IMR-90 (cell line): ENCODE data around the gene PITPNC1. TPM values are rescaled to one million over a fixed set of nuclear protein-coding genes. Genes with fewer than 3 reads are reported as not detected.

Source experiments
- ATAC-seq: fragments of 200-7000 bp; cut with Tn5 transposase; 2 replicates; pipeline ENCODE4 v1.9.1; 2020; ENCODE audit warnings: low read depth, mild to moderate bottlenecking, moderate library complexity
- BruUV-seq: library from RNA; stranded (reverse); fragments of 400-500 nt; replicated peaks from 2 replicates; lab custom pipeline; 2021; lab: Mats Ljungman, UMichigan
- CTCF ChIA-PET: fragments of 300-600 bp; formaldehyde crosslinking; extraction: SDS; loops from one replicate; lab custom pipeline; 2021; ENCODE audit warnings: antibody characterized with exemption; lab: Yijun Ruan, JAX
- POLR2A ChIA-PET: fragments of 300-600 bp; sonication (Branson Sonifier 250); formaldehyde crosslinking; loops from one replicate; lab custom pipeline; 2022; ENCODE audit warnings: antibody characterized with exemption; ENCODE audit not compliant: unreplicated experiment; lab: Charles Lee
- DNase-seq: peaks from one replicate; pipeline ENCODE4 v3.0.0; 2013
- H2AFZ ChIP-seq: replicated peaks from 2 replicates; pipeline ENCODE3; 2013; ENCODE audit warnings: low read length, mild to moderate bottlenecking; ENCODE audit not compliant: poor library complexity
- H2AK5ac ChIP-seq: 2 replicates; pipeline ENCODE4 v1.6.1; 2013; ENCODE audit warnings: low read depth, low read length, inconsistent platforms
- H2AK9ac ChIP-seq: replicated peaks from 2 replicates; pipeline ENCODE3; 2013; ENCODE audit warnings: mild to moderate bottlenecking, low read depth, low read length, moderate library complexity; ENCODE audit not compliant: poor library complexity
- H2BK120ac ChIP-seq: 2 replicates; pipeline ENCODE4 v1.6.1; 2013; ENCODE audit warnings: low read depth, low read length, inconsistent platforms
- H2BK15ac ChIP-seq: 3 replicates; pipeline ENCODE4 v1.6.1; 2013; ENCODE audit warnings: low read depth, low read length, inconsistent platforms
- H2BK20ac ChIP-seq: 2 replicates; pipeline ENCODE4 v1.6.1; 2013; ENCODE audit warnings: low read depth, mild to moderate bottlenecking, inconsistent platforms, low read length, moderate library complexity
- H2BK5ac ChIP-seq: 2 replicates; pipeline ENCODE4 v1.6.1; 2013; ENCODE audit warnings: mild to moderate bottlenecking, low read depth, low read length, inconsistent platforms; ENCODE audit not compliant: poor library complexity, severe bottlenecking
- H3K14ac ChIP-seq: replicated peaks from 2 replicates; pipeline ENCODE4 v1.6.1; 2013; ENCODE audit warnings: low read depth, low read length, inconsistent platforms
- H3K18ac ChIP-seq: 2 replicates; pipeline ENCODE4 v1.6.1; 2013; ENCODE audit warnings: low read depth, low read length, control low read depth
- H3K23ac ChIP-seq: 2 replicates; pipeline ENCODE4 v1.6.1; 2013; ENCODE audit warnings: low read depth, low read length, inconsistent platforms
- H3K27ac ChIP-seq: 2 replicates; pipeline ENCODE4 v1.5.1; 2013; ENCODE audit warnings: mild to moderate bottlenecking, control low read depth, low read length; ENCODE audit not compliant: insufficient read depth
- H3K27me3 ChIP-seq: 2 replicates; pipeline ENCODE4 v1.6.1; 2013; ENCODE audit warnings: low read length; ENCODE audit not compliant: control insufficient read depth, insufficient read depth
- H3K36me3 ChIP-seq: 2 replicates; pipeline ENCODE4 v1.6.1; 2013; ENCODE audit warnings: low read length, mixed read lengths; ENCODE audit not compliant: control insufficient read depth, insufficient read depth
- H3K4ac ChIP-seq: 2 replicates; pipeline ENCODE4 v1.6.1; 2013; ENCODE audit warnings: low read depth, low read length, inconsistent platforms
- H3K4me1 ChIP-seq: 2 replicates; pipeline ENCODE4 v1.6.1; 2013; ENCODE audit warnings: low read length, mixed read lengths; ENCODE audit not compliant: control insufficient read depth, insufficient read depth
- H3K4me2 ChIP-seq: 2 replicates; pipeline ENCODE4 v1.6.1; 2013; ENCODE audit warnings: low read depth, mild to moderate bottlenecking, control low read depth, low read length, moderate library complexity
- H3K4me3 ChIP-seq: 2 replicates; pipeline ENCODE4 v1.5.1; 2013; ENCODE audit warnings: low read depth, mild to moderate bottlenecking, control low read depth, low read length, moderate library complexity; ENCODE audit not compliant: insufficient read depth
- H3K56ac ChIP-seq: 2 replicates; pipeline ENCODE4 v1.6.1; 2013; ENCODE audit warnings: low read length, inconsistent platforms; ENCODE audit not compliant: insufficient read depth; ENCODE audit errors: extremely low read depth
- H3K79me1 ChIP-seq, 2 experiments: 2 replicates each; pipeline ENCODE4 v1.6.1; 2013; ENCODE audit warnings: low read length in 2 of 2, inconsistent platforms in 1 of 2, low read depth in 1 of 2
- H3K9ac ChIP-seq: 2 replicates; pipeline ENCODE4 v1.6.1; 2013; ENCODE audit warnings: low read depth, low read length, control low read depth
- H3K9me1 ChIP-seq: 2 replicates; pipeline ENCODE4 v1.6.1; 2013; ENCODE audit warnings: low read length, inconsistent platforms; ENCODE audit not compliant: insufficient read depth
- H3K9me3 ChIP-seq: 2 replicates; pipeline ENCODE4 v1.6.1; 2013; ENCODE audit warnings: low read length; ENCODE audit not compliant: control insufficient read depth, insufficient read depth
- H4K20me1 ChIP-seq: 2 replicates; pipeline ENCODE4 v1.6.1; 2013; ENCODE audit warnings: low read length, inconsistent platforms; ENCODE audit not compliant: insufficient read depth
- H4K5ac ChIP-seq: 2 replicates; pipeline ENCODE4 v1.6.1; 2013; ENCODE audit warnings: mild to moderate bottlenecking, low read depth, low read length, control low read depth
- H4K8ac ChIP-seq, 2 experiments: 2 replicates each; pipeline ENCODE4 v1.6.1; 2013; ENCODE audit warnings: low read depth in 2 of 2, low read length in 2 of 2, control low read depth in 1 of 2, inconsistent platforms in 1 of 2
- H4K91ac ChIP-seq: 2 replicates; pipeline ENCODE4 v1.6.1; 2013; ENCODE audit warnings: low read depth, low read length, inconsistent platforms; ENCODE audit not compliant: insufficient read depth
- BHLHE40 ChIP-seq: fragments of 150-350 bp; IDR thresholded peaks from 2 replicates; pipeline ENCODE4 v1.6.1; 2016; ENCODE audit warnings: mild to moderate bottlenecking, low read depth, low read length
- FOS ChIP-seq: fragments of 150-350 bp; IDR thresholded peaks from 2 replicates; pipeline ENCODE4 v1.6.1; 2016; ENCODE audit warnings: low read depth, low read length
- MAFK ChIP-seq: IDR thresholded peaks from 2 replicates; pipeline ENCODE4 v1.6.1; 2012; ENCODE audit warnings: low read depth, low read length, improper control_type of control experiment
- MAZ ChIP-seq: IDR thresholded peaks from 2 replicates; pipeline ENCODE4 v1.6.1; 2012; ENCODE audit warnings: low read depth, mild to moderate bottlenecking, low read length, improper control_type of control experiment, moderate library complexity, borderline replicate concordance
- MXI1 ChIP-seq: IDR thresholded peaks from 2 replicates; pipeline ENCODE4 v1.6.1; 2012; ENCODE audit warnings: low read depth, mild to moderate bottlenecking, low read length, moderate library complexity, borderline replicate concordance
- NFE2L2 ChIP-seq: fragments of 150-350 bp; IDR thresholded peaks from 2 replicates; pipeline ENCODE4 v1.6.1; 2016; ENCODE audit warnings: low read depth, mild to moderate bottlenecking, low read length
- POLR2A ChIP-seq: IDR thresholded peaks from 2 replicates; pipeline ENCODE4 v1.6.1; 2012; ENCODE audit warnings: mild to moderate bottlenecking, low read depth, low read length
- RFX5 ChIP-seq: IDR thresholded peaks from 2 replicates; pipeline ENCODE4 v1.8.0; 2012; ENCODE audit warnings: low read depth, mild to moderate bottlenecking, low read length, moderate library complexity
- SMC3 ChIP-seq: fragments of 150-350 bp; IDR thresholded peaks from 2 replicates; pipeline ENCODE4 v1.6.1; 2016; ENCODE audit warnings: low read depth, mild to moderate bottlenecking, antibody characterized with exemption, low read length, moderate library complexity
- USF2 ChIP-seq: fragments of 150-350 bp; IDR thresholded peaks from 2 replicates; pipeline ENCODE4 v1.6.1; 2017; ENCODE audit warnings: mild to moderate bottlenecking, antibody characterized with exemption, low read length, low read depth
- WGBS, 2 experiments: methylation state at CpG; one replicate each; pipeline versions ENCODE4 v1.1.5 to v1.1.7; 2013; ENCODE audit warnings: missing lambda C conversion rate in 2 of 2; ENCODE audit not compliant: insufficient read length in 1 of 2; ENCODE audit errors: extremely low coverage in 2 of 2; 5-methylcytosine and 5-hydroxymethylcytosine counted together
- dilution Hi-C: fragments of 300-500 bp; cut with HindIII; formaldehyde crosslinking; loops from one replicate; pipeline ENCODE4 v1.14.3; 2018; ENCODE audit warnings: low sequenced_read_pairs; ENCODE audit not compliant: unreplicated experiment
- in situ Hi-C: fragments of 300-500 bp; cut with MboI; formaldehyde crosslinking; loops from 3 replicates; pipeline ENCODE4 v1.14.3; 2019; ENCODE audit warnings: low sequenced_read_pairs, inconsistent platforms, mixed read lengths
- intact Hi-C: fragments of 100-400 bp; cut with micrococcal nuclease; formaldehyde crosslinking; loops from 2 replicates; pipeline ENCODE4 v1.10.0; 2022
- polyA plus RNA-seq, 3 experiments: library from polyadenylated mRNA; depleted of rRNA; stranded (reverse); fragments of >200 nt; gene quantifications; 2 replicates each; pipeline ENCODE4 v1.2.3, GENCODE V29; 2012; ENCODE audit warnings: low replicate concordance in 1 of 3
- total RNA-seq: library from RNA; depleted of rRNA; stranded (reverse); fragments of >200 nt; gene quantifications from 2 replicates; pipeline ENCODE4 v1.2.3, GENCODE V29; 2012

The PITPNC1 gene
- total and polyA plus RNA-seq, 2 of the 4 experiments (the other 2 are of a cell fraction) = 4.1 TPM

- Histone ChIP-seq H3K14ac (no peak overlapping the region), H3K9me1 (0 out of 2 replicates have a peak, but pooled peaks cover 4% of the 10 kb centered on the region), H3K4ac (no peak overlapping the region), H3K23ac (no peak overlapping the region), H2AK5ac (no peak overlapping the region), H3K36me3 (no peaks in the 10 kb centered on the region; the same call in 1 of the 2 replicates), H4K5ac (no peak overlapping the region), H3K27ac (no peak overlapping the region), H2BK5ac (no peak overlapping the region), H3K4me1 (no peaks in the 10 kb centered on the region), H3K27me3 (no peaks in the 10 kb centered on the region), H4K20me1 (no peaks in the 10 kb centered on the region), H2BK15ac (no peak overlapping the region), H3K18ac (no peak overlapping the region), H2AK9ac (no peak overlapping the region), H4K8ac (no peak overlapping the region), H3K4me3 (no peak overlapping the region), H3K56ac (no peak overlapping the region), H3K9me3 (no peaks in the 10 kb centered on the region), H4K91ac (no peak overlapping the region), H3K79me1 (no peaks in the 10 kb centered on the region), H2BK120ac (no peak overlapping the region), H2AFZ (no peak overlapping the region), H3K9ac (no peak overlapping the region), H3K4me2 (no peak overlapping the region), H2BK20ac (no peak overlapping the region)
- intact Hi-C loops (loop anchor here (10.0 kb wide), 1 partner anchor 213 kb away; no protein-coding TSS in a partner anchor), dilution Hi-C loops (no loop called here), in situ Hi-C loops (loop anchor here (5.0 kb wide), 1 partner anchor 315 kb away; no protein-coding TSS in a partner anchor)
- DNase-seq (no peak), ATAC-seq (no peak)
- ChIA-PET CTCF (interaction anchor here (2.7 kb wide), 1 partner anchor 312 kb away, joined by 9 read pairs; no protein-coding TSS in a partner anchor), POLR2A (no interaction called here)
- no CpG with 5 or more reads among the region's 2 CpGs for WGBS, 2 experiments
- TF ChIP-seq RFX5 = no peak
- TF ChIP-seq BHLHE40 = no peak
- TF ChIP-seq MXI1 = no peak
- TF ChIP-seq FOS = no peak
- TF ChIP-seq SMC3 = no peak
- TF ChIP-seq POLR2A = no peak
- no peak for TF ChIP-seq MAFK
- no peak for TF ChIP-seq USF2
- no peak for TF ChIP-seq MAZ
- no peak for TF ChIP-seq NFE2L2
- BruUV-seq = no TSS peak
These were observed 310.4 kb downstream of the PITPNC1 start for GRCh38 chr17:67687511-67687910.
